K562 (cell line): ENCODE data around the gene MAD2L1BP. TPM values are rescaled to one million over a fixed set of nuclear protein-coding genes. Genes with fewer than 3 reads are reported as not detected.
A peak's percentile ranks its signal among the peaks of the same experiment; 100 is the strongest.

Source experiments
- ARID1B ChIP-seq: fragments of 450-650 bp; IDR thresholded peaks from 2 replicates; pipeline ENCODE4 v1.6.1; 2016; ENCODE audit warnings: antibody characterized with exemption, mild to moderate bottlenecking, inconsistent platforms
- CEBPG ChIP-seq, 3 experiments: fragments of 200-800 bp in 1 of 3; sonication (Bioruptor generic) in 1 of 3; sonication (generic) in 1 of 3; formaldehyde crosslinking in 1 of 3; IDR thresholded peaks in 2 of 3; conservative IDR thresholded peaks in 1 of 3; 2 replicates each; pipeline versions ENCODE4 v1.6.1 to v1.8.0; 2016 to 2022; ENCODE audit warnings: missing compliant biosample characterization in 2 of 3, missing genetic modification characterization in 2 of 3, mild to moderate bottlenecking in 1 of 3, missing genetic modification reagents in 1 of 3
- FOXK1 ChIP-seq: sonication (generic); formaldehyde crosslinking; IDR thresholded peaks from 2 replicates; pipeline ENCODE4 v1.8.0; 2022; ENCODE audit warnings: missing genetic modification reagents, mild to moderate bottlenecking, borderline replicate concordance
- GTF2F1 ChIP-seq: IDR thresholded peaks from 2 replicates; pipeline ENCODE4 v1.6.1; 2011; ENCODE audit warnings: low read depth, low read length, improper control_type of control experiment
- JUNB ChIP-seq: fragments of 450-650 bp; formaldehyde crosslinking; conservative IDR thresholded peaks from 2 replicates; pipeline ENCODE4 v1.4.0; 2020; ENCODE audit warnings: mild to moderate bottlenecking
- MITF ChIP-seq: IDR thresholded peaks from 2 replicates; pipeline ENCODE4 v1.6.1; 2014; ENCODE audit warnings: antibody characterized with exemption
- MTA3 ChIP-seq: fragments of 450-650 bp; formaldehyde crosslinking; IDR thresholded peaks from 2 replicates; pipeline ENCODE4 v1.6.1; 2017; ENCODE audit warnings: mild to moderate bottlenecking, borderline replicate concordance
- NFE2L1 ChIP-seq: fragments of 450-650 bp; IDR thresholded peaks from 2 replicates; pipeline ENCODE4 v1.6.1; 2016; ENCODE audit warnings: missing genetic modification characterization, low read depth, mild to moderate bottlenecking, missing compliant biosample characterization, moderate library complexity, borderline replicate concordance
- PREB ChIP-seq: sonication (generic); formaldehyde crosslinking; IDR thresholded peaks from 2 replicates; pipeline ENCODE4 v1.8.1; 2023; ENCODE audit warnings: mild to moderate bottlenecking, missing genetic modification reagents
- PTRF ChIP-seq: fragments of 450-650 bp; IDR thresholded peaks from 2 replicates; pipeline ENCODE4 v1.6.1; 2016; ENCODE audit warnings: mild to moderate bottlenecking, missing genetic modification characterization, missing compliant biosample characterization
- RFX1 ChIP-seq: fragments of 450-650 bp; IDR thresholded peaks from 2 replicates; pipeline ENCODE4 v1.6.1; 2016; ENCODE audit warnings: mild to moderate bottlenecking, moderate library complexity
- SMAD3 ChIP-seq: fragments of 450-650 bp; formaldehyde crosslinking; conservative IDR thresholded peaks from 2 replicates; pipeline ENCODE4 v1.4.0; 2020; ENCODE audit warnings: mild to moderate bottlenecking
- ZBTB49 ChIP-seq: sonication (generic); formaldehyde crosslinking; IDR thresholded peaks from 2 replicates; pipeline ENCODE4 v1.8.0; 2022; ENCODE audit warnings: missing genetic modification reagents, mild to moderate bottlenecking, borderline replicate concordance
- ZNF140 ChIP-seq: fragments of 250-450 bp; sonication (Bioruptor Pico); IDR thresholded peaks from 2 replicates; pipeline ENCODE4 v1.8.0; 2021; ENCODE audit warnings: moderate library complexity, mild to moderate bottlenecking, inconsistent platforms
- polyA plus RNA-seq, 8 experiments: library from polyadenylated mRNA; depleted of rRNA in 4 of 8; stranded (reverse) in 5 of 8; unstranded in 3 of 8; fragments of >200 nt; fragmentation: Nextera tagmentation in 2 of 8; fragmentation: Illumina TruSeq in 1 of 8; extraction: Ambion mirVana in 2 of 8; extraction: Trizol in 1 of 8; gene quantifications; 2 replicates each; pipeline versions ENCODE4 v1.2.1 to v1.2.3, GENCODE V29; 2011 to 2014; ENCODE audit warnings: inconsistent platforms in 1 of 8, missing spikeins in 1 of 8
- total RNA-seq, 7 experiments: library from RNA; depleted of rRNA in 6 of 7; stranded (reverse); fragments of >200 nt in 6 of 7; fragmentation: Illumina TruSeq in 2 of 7; extraction: Trizol in 2 of 7; gene quantifications; 2 replicates each; pipeline versions ENCODE4 v1.2.1 to v1.2.3, GENCODE V29; 2011 to 2021; ENCODE audit warnings: low replicate concordance in 1 of 7
- TF ChIP-seq, protein P1 (sequence below): IDR thresholded peaks from 2 replicates; pipeline ENCODE4 v1.6.1; 2011; ENCODE audit warnings: borderline replicate concordance, low read depth, mild to moderate bottlenecking, moderate library complexity, low read length; ENCODE audit not compliant: insufficient read depth, poor library complexity, severe bottlenecking
- TF ChIP-seq, protein P2 (sequence below): sonication (generic); formaldehyde crosslinking; IDR thresholded peaks from 2 replicates; pipeline ENCODE4 v1.8.0; 2022; ENCODE audit warnings: mild to moderate bottlenecking, missing genetic modification reagents
- TF ChIP-seq, protein P3 (sequence below), 2 experiments: fragments of 200-800 bp in 1 of 2; sonication (Bioruptor generic) in 1 of 2; sonication (generic) in 1 of 2; formaldehyde crosslinking in 1 of 2; IDR thresholded peaks in 1 of 2; conservative IDR thresholded peaks in 1 of 2; 2 replicates each; pipeline versions ENCODE4 v1.5.0 to v1.6.1; 2016 to 2020; ENCODE audit warnings: missing compliant biosample characterization in 1 of 2, missing genetic modification characterization in 1 of 2, missing genetic modification reagents in 1 of 2

MAD2L1BP gene
- total and polyA plus RNA-seq, 9 of the 15 experiments (the other 6 are each of a cell fraction or from before 2014, with no cell fraction given), result 69.7 to 321 (median 111) TPM

- TF ChIP-seq, protein P1, sequence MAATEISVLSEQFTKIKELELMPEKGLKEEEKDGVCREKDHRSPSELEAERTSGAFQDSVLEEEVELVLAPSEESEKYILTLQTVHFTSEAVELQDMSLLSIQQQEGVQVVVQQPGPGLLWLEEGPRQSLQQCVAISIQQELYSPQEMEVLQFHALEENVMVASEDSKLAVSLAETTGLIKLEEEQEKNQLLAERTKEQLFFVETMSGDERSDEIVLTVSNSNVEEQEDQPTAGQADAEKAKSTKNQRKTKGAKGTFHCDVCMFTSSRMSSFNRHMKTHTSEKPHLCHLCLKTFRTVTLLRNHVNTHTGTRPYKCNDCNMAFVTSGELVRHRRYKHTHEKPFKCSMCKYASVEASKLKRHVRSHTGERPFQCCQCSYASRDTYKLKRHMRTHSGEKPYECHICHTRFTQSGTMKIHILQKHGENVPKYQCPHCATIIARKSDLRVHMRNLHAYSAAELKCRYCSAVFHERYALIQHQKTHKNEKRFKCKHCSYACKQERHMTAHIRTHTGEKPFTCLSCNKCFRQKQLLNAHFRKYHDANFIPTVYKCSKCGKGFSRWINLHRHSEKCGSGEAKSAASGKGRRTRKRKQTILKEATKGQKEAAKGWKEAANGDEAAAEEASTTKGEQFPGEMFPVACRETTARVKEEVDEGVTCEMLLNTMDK, result peak; percentile 74
- TF ChIP-seq CEBPG (CRISPR knock-in tag; IDR thresholded peaks at IDR 0.05) (0 out of 2 replicates have a peak, but pooled peaks have one; percentile 4), CEBPG (tag; conservative IDR thresholded peaks at IDR 0.05 in 1 of 2, IDR thresholded peaks at IDR 0.05 in 1 of 2) (0 out of 4 replicates have a peak, but pooled peaks of 1 of the 2 experiments have one; percentile 34), GTF2F1 (no peak), NFE2L1 (tag) (no peak), MTA3 (0 out of 2 replicates have a peak, but pooled peaks have one; percentile 37), RFX1 (no peak; the same call in 1 of the 2 replicates), SMAD3 (CRISPR knock-in tag) (no peak), ARID1B (no peak; the same call in 1 of the 2 replicates), ZBTB49 (CRISPR knock-in tag) (no peak), PREB (CRISPR knock-in tag) (0 out of 2 replicates have a peak, but pooled peaks have one; percentile 65), JUNB (no peak), FOXK1 (CRISPR knock-in tag) (no peak), MITF (no peak), ZNF140 (CRISPR knock-in tag) (no peak), PTRF (tag) (no peak)
- TF ChIP-seq, protein P2, sequence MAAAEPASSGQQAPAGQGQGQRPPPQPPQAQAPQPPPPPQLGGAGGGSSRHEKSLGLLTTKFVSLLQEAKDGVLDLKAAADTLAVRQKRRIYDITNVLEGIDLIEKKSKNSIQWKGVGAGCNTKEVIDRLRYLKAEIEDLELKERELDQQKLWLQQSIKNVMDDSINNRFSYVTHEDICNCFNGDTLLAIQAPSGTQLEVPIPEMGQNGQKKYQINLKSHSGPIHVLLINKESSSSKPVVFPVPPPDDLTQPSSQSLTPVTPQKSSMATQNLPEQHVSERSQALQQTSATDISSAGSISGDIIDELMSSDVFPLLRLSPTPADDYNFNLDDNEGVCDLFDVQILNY (CRISPR knock-in tag), result no peak
- TF ChIP-seq, protein P3, sequence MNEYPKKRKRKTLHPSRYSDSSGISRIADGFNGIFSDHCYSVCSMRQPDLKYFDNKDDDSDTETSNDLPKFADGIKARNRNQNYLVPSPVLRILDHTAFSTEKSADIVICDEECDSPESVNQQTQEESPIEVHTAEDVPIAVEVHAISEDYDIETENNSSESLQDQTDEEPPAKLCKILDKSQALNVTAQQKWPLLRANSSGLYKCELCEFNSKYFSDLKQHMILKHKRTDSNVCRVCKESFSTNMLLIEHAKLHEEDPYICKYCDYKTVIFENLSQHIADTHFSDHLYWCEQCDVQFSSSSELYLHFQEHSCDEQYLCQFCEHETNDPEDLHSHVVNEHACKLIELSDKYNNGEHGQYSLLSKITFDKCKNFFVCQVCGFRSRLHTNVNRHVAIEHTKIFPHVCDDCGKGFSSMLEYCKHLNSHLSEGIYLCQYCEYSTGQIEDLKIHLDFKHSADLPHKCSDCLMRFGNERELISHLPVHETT (CRISPR knock-in tag; conservative IDR thresholded peaks at IDR 0.05 in 1 of 2, IDR thresholded peaks at IDR 0.05 in 1 of 2), result no peak
Observed at GRCh38 chr6:43608310-43608763, 27.3 kb upstream of the MAD2L1BP start (continued).
